ENCODE measurements around the gene DIS3L2.
A peak's percentile ranks its signal among the peaks of the same experiment; 100 is the strongest.
"Not testable (repeated sequence)": the region's sequence is repeated elsewhere in the genome, so short reads cannot be mapped to it uniquely, and the experiment has no call there.

Gene DIS3L2

GRCh38 chr2:232382331-232383225, 421.1 kb downstream of the DIS3L2 start:
- Histone ChIP-seq H3K27me3 (peaks cover 29% of the 10 kb centered on the region), H3K9me3 (peaks cover 16% of the 10 kb centered on the region), H3K4me1 (peaks cover 35% of the 10 kb centered on the region; the same call in 1 of the 2 replicates), H3K4me2 (0 out of 2 replicates have a peak overlapping the region, but pooled peaks have one; percentile 19), H4K20me1 (no peaks in the 10 kb centered on the region), H3K9ac (no peak overlapping the region), H3K27ac (no peak overlapping the region), H3K36me3 (no peaks in the 10 kb centered on the region), H3K4me3 (no peak overlapping the region)
- TF ChIP-seq Cebpa-rat (IDR thresholded peaks at IDR 0.05): no peak

- H3K9ac ChIP-seq: no peak overlapping the region
- no peak for TF ChIP-seq Cebpa-rat (IDR thresholded peaks at IDR 0.05)
- peaks cover 19% of the 10 kb centered on the region for H3K9me3 ChIP-seq
- H3K27ac ChIP-seq: no peak overlapping the region
- H3K36me3 ChIP-seq: no peaks in the 10 kb centered on the region
- H3K27me3 ChIP-seq: peaks cover 29% of the 10 kb centered on the region
- no peaks in the 10 kb centered on the region for H4K20me1 ChIP-seq
- H3K4me2 ChIP-seq: peak overlapping the region; percentile 9; the same call in 1 of the 2 replicates
- H3K4me1 ChIP-seq: peaks cover 26% of the 10 kb centered on the region; the same call in 1 of the 2 replicates
- no peak overlapping the region for H3K4me3 ChIP-seq
Measured at GRCh38 chr2:232384466-232384865, 423.0 kb downstream of the DIS3L2 start.

GRCh38 chr2:232385058-232385457, 423.5 kb downstream of the DIS3L2 start:
- not testable (repeated sequence) for H3K27ac ChIP-seq, H3K4me2 ChIP-seq, H4K20me1 ChIP-seq, H3K4me3 ChIP-seq, H3K9ac ChIP-seq, H3K36me3 ChIP-seq
- H3K4me1 ChIP-seq: peaks cover 23% of the 10 kb centered on the region; the same call in 1 of the 2 replicates
- peaks cover 19% of the 10 kb centered on the region for H3K9me3 ChIP-seq
- peaks cover 29% of the 10 kb centered on the region for H3K27me3 ChIP-seq

- no peak overlapping the region for H3K9ac ChIP-seq
- peaks cover 29% of the 10 kb centered on the region for H3K27me3 ChIP-seq
- H3K27ac ChIP-seq: no peak overlapping the region
- TF ChIP-seq Cebpa-rat (IDR thresholded peaks at IDR 0.05): no peak
- 0 out of 2 replicates have a peak overlapping the region, but pooled peaks have one; percentile 18 for H3K4me2 ChIP-seq
- no peaks in the 10 kb centered on the region for H3K36me3 ChIP-seq
- peaks cover 19% of the 10 kb centered on the region for H3K9me3 ChIP-seq
- no peaks in the 10 kb centered on the region for H4K20me1 ChIP-seq
- no peak overlapping the region for H3K4me3 ChIP-seq
- H3K4me1 ChIP-seq: peaks cover 18% of the 10 kb centered on the region; the same call in 1 of the 2 replicates
Measured at GRCh38 chr2:232385660-232386489, 424.4 kb downstream of the DIS3L2 start.

- no peak overlapping the region for H3K4me2 ChIP-seq
Measured at GRCh38 chr2:232386490-232386739, 424.9 kb downstream of the DIS3L2 start.

More at GRCh38 chr2:232386490-232386739, 424.9 kb downstream of the DIS3L2 start:
- H3K36me3 ChIP-seq: no peaks in the 10 kb centered on the region
- peaks cover 18% of the 10 kb centered on the region; the same call in 1 of the 2 replicates for H3K4me1 ChIP-seq
- H3K9me3 ChIP-seq: peaks cover 19% of the 10 kb centered on the region
- no peaks in the 10 kb centered on the region for H4K20me1 ChIP-seq
- no peak overlapping the region for H3K9ac ChIP-seq
- TF ChIP-seq Cebpa-rat (IDR thresholded peaks at IDR 0.05): no peak
- no peak overlapping the region for H3K4me3 ChIP-seq
- H3K27me3 ChIP-seq: peaks cover 29% of the 10 kb centered on the region
- no peak overlapping the region for H3K27ac ChIP-seq

All from BLaER1 (cell line).